ENCODE results near the gene LINC00237. TPM values are rescaled to one million over a fixed set of nuclear protein-coding genes. Genes with fewer than 3 reads are reported as not detected.

LINC00237 gene
- total and polyA plus RNA-seq, 8 donors = 0.92 TPM; not detected in 7

GRCh38 chr20:21118138-21118537 is 12.0 kb upstream of the LINC00237 start:
- 51 to 63% methylated on average over 4 of the region's 4 CpGs for WGBS, 2 donors
- H3K4me1 ChIP-seq = no peaks in the 10 kb centered on the region
- ATAC-seq = no peak
- H3K27me3 ChIP-seq = no peaks in the 10 kb centered on the region
- no peak for FAIRE-seq
- H3K4me3 ChIP-seq = no peak overlapping the region
- no peak for TF ChIP-seq CTCF (IDR thresholded peaks at IDR 0.05)
- no peak for DNase-seq
- no peak overlapping the region for H3K27ac ChIP-seq
- H3K36me3 ChIP-seq = no peaks in the 10 kb centered on the region
- intact Hi-C loops (cut with DNase I) = no loop called here
- H3K9me3 ChIP-seq = no peaks in the 10 kb centered on the region

- 61 to 73% methylated on average over 4 of the region's 4 CpGs for WGBS, 2 donors
- no peaks in the 10 kb centered on the region for H3K4me1 ChIP-seq
Measured at GRCh38 chr20:21117521-21117920, 11.4 kb upstream of the LINC00237 start.

GRCh38 chr20:21114584-21114983 is 8.4 kb upstream of the LINC00237 start:
- no peaks in the 10 kb centered on the region for H3K27me3 ChIP-seq
- H3K27ac ChIP-seq = no peak overlapping the region
- no peak for TF ChIP-seq CTCF (IDR thresholded peaks at IDR 0.05)
- 82 to 86% methylated on average over 15 of the region's 15 CpGs for WGBS, 2 donors
- H3K36me3 ChIP-seq = no peaks in the 10 kb centered on the region
- ATAC-seq (no peak), DNase-seq (no peak), FAIRE-seq (no peak)
- H3K4me1 ChIP-seq = no peaks in the 10 kb centered on the region
- intact Hi-C loops (cut with DNase I) = no loop called here
- H3K4me3 ChIP-seq = no peak overlapping the region
- no peaks in the 10 kb centered on the region for H3K9me3 ChIP-seq

More at GRCh38 chr20:21117521-21117920, 11.4 kb upstream of the LINC00237 start:
- DNase-seq (no peak), FAIRE-seq (no peak), ATAC-seq (no peak)
- H3K27me3 ChIP-seq = no peaks in the 10 kb centered on the region
- H3K4me3 ChIP-seq = no peak overlapping the region
- no peaks in the 10 kb centered on the region for H3K9me3 ChIP-seq
- no peak for TF ChIP-seq CTCF (IDR thresholded peaks at IDR 0.05)
- intact Hi-C loops (cut with DNase I) = no loop called here
- no peaks in the 10 kb centered on the region for H3K36me3 ChIP-seq
- no peak overlapping the region for H3K27ac ChIP-seq

- H3K9me3 ChIP-seq = no peaks in the 10 kb centered on the region
- intact Hi-C loops (cut with DNase I) = no loop called here
- no peak overlapping the region for H3K4me3 ChIP-seq
- H3K27me3 ChIP-seq = no peaks in the 10 kb centered on the region
- no peak overlapping the region for H3K27ac ChIP-seq
- WGBS, 2 donors = 70 to 77% methylated on average over 4 of the region's 4 CpGs
- no peaks in the 10 kb centered on the region for H3K4me1 ChIP-seq
- DNase-seq (no peak), FAIRE-seq (no peak), ATAC-seq (no peak)
- TF ChIP-seq CTCF (IDR thresholded peaks at IDR 0.05) = no peak
- no peaks in the 10 kb centered on the region for H3K36me3 ChIP-seq
Measured at GRCh38 chr20:21113697-21114096, 7.5 kb upstream of the LINC00237 start.

- DNase-seq = no peak
- Histone ChIP-seq H3K36me3 (no peaks in the 10 kb centered on the region), H3K27ac (no peak overlapping the region), H3K27me3 (peaks cover 0 to 18% (median 7%) of the 10 kb centered on the region in 4 donors), H3K4me1 (no peaks in the 10 kb centered on the region), H3K9me3 (no peaks in the 10 kb centered on the region), H3K4me3 (no peak overlapping the region)
- no peak for FAIRE-seq
- 81 to 86% methylated on average over 2 of the region's 2 CpGs for WGBS, 2 donors
- intact Hi-C loops (cut with DNase I) = no loop called here
- TF ChIP-seq CTCF (IDR thresholded peaks at IDR 0.05) = no peak
- no peak for ATAC-seq
Measured at GRCh38 chr20:21111416-21111815, 5.3 kb upstream of the LINC00237 start.
